ENCODE results near the gene WDR59. TPM values are rescaled to one million over a fixed set of nuclear protein-coding genes. Genes with fewer than 3 reads are reported as not detected.

The WDR59 gene
- total RNA-seq, 1 experiment from 2014 or later = 95.4 TPM

GRCh38 chr16:74888232-74888862, 96.6 kb downstream of the WDR59 start:
- intact Hi-C loops (cut with micrococcal nuclease; ENCODE audit: unreplicated experiment) = no loop called here
- Mint-ChIP-seq H3K27ac (ENCODE audit: unreplicated experiment) (no peak overlapping the region), H3K9me3 (ENCODE audit: low read depth, unreplicated experiment) (no peaks in the 10 kb centered on the region), H3K36me3 (ENCODE audit: insufficient read depth, unreplicated experiment) (peaks cover 68% of the 10 kb centered on the region), H3K27me3 (ENCODE audit: unreplicated experiment) (no peaks in the 10 kb centered on the region), H3K4me3 (ENCODE audit: low read depth, unreplicated experiment) (no peak overlapping the region), H3K4me1 (ENCODE audit: low read depth, unreplicated experiment) (peaks cover 11% of the 10 kb centered on the region)
- TF ChIP-seq CTCF (IDR thresholded peaks at IDR 0.05; ENCODE audit: unreplicated experiment) = no peak
- CTCF ChIA-PET = no interaction called here
- no TSS peak for BruUV-seq (replicated peaks)
- no peak for DNase-seq

- Mint-ChIP-seq H3K27me3 (ENCODE audit: unreplicated experiment) (no peaks in the 10 kb centered on the region), H3K4me1 (ENCODE audit: low read depth, unreplicated experiment) (peaks cover 11% of the 10 kb centered on the region), H3K4me3 (ENCODE audit: low read depth, unreplicated experiment) (no peak overlapping the region), H3K9me3 (ENCODE audit: low read depth, unreplicated experiment) (no peaks in the 10 kb centered on the region), H3K27ac (ENCODE audit: unreplicated experiment) (no peak overlapping the region), H3K36me3 (ENCODE audit: insufficient read depth, unreplicated experiment) (peaks cover 69% of the 10 kb centered on the region)
- BruUV-seq (replicated peaks) = no TSS peak
- TF ChIP-seq CTCF (IDR thresholded peaks at IDR 0.05; ENCODE audit: unreplicated experiment) = no peak
- no peak for DNase-seq
- CTCF ChIA-PET = interaction anchor here (0.6 kb wide), 1 partner anchor 25 kb away, joined by 3 read pairs; no protein-coding TSS in a partner anchor
- intact Hi-C loops (cut with micrococcal nuclease; ENCODE audit: unreplicated experiment) = no loop called here
These were observed 97.8 kb downstream of the WDR59 start for GRCh38 chr16:74887084-74887483.

GRCh38 chr16:74877706-74878105, 107.2 kb downstream of the WDR59 start:
- Mint-ChIP-seq H3K9me3 (ENCODE audit: low read depth, unreplicated experiment) (no peaks in the 10 kb centered on the region), H3K4me3 (ENCODE audit: low read depth, unreplicated experiment) (no peak overlapping the region), H3K4me1 (ENCODE audit: low read depth, unreplicated experiment) (peaks cover 16% of the 10 kb centered on the region), H3K27me3 (ENCODE audit: unreplicated experiment) (no peaks in the 10 kb centered on the region), H3K27ac (ENCODE audit: unreplicated experiment) (no peak overlapping the region), H3K36me3 (ENCODE audit: insufficient read depth, unreplicated experiment) (peaks cover 8% of the 10 kb centered on the region)
- no peak for TF ChIP-seq CTCF (IDR thresholded peaks at IDR 0.05; ENCODE audit: unreplicated experiment)
- CTCF ChIA-PET = interaction anchor here (0.6 to 1.3 kb wide), 3 partner anchors 15 to 166 kb away, joined by 3 to 6 read pairs (median 4); no protein-coding TSS in a partner anchor
- intact Hi-C loops (cut with micrococcal nuclease; ENCODE audit: unreplicated experiment) = loop anchor here (10.0 kb wide), 1 partner anchor 237 kb away; the partner anchor contains the start of gene LDHD
- no peak for DNase-seq
- BruUV-seq (replicated peaks) = no TSS peak

- CTCF ChIA-PET = no interaction called here
- no peak for TF ChIP-seq CTCF (IDR thresholded peaks at IDR 0.05; ENCODE audit: unreplicated experiment)
- H3K36me3 Mint-ChIP-seq (ENCODE audit: insufficient read depth, unreplicated experiment) = peaks cover 8% of the 10 kb centered on the region
- intact Hi-C loops (cut with micrococcal nuclease; ENCODE audit: unreplicated experiment) = loop anchor here (10.0 kb wide), 1 partner anchor 240 kb away; the partner anchor contains the start of gene LDHD
- H3K9me3 Mint-ChIP-seq (ENCODE audit: low read depth, unreplicated experiment) = no peaks in the 10 kb centered on the region
- no TSS peak for BruUV-seq (replicated peaks)
- H3K27ac Mint-ChIP-seq (ENCODE audit: unreplicated experiment) = peak overlapping the region; percentile 7
- H3K4me1 Mint-ChIP-seq (ENCODE audit: low read depth, unreplicated experiment) = peaks cover 16% of the 10 kb centered on the region
- DNase-seq = peak; percentile 48
- H3K27me3 Mint-ChIP-seq (ENCODE audit: unreplicated experiment) = no peaks in the 10 kb centered on the region
- H3K4me3 Mint-ChIP-seq (ENCODE audit: low read depth, unreplicated experiment) = peak overlapping the region; percentile 8
These were observed 109.9 kb downstream of the WDR59 start for GRCh38 chr16:74874912-74875546.

Measured in Calu3 (cell line).